Heart left ventricle (tissue), 13 donors: ENCODE measurements around the gene CNGA3.

ENCODE experiments used
- CTCF ChIP-seq, 12 donors: fragments of 200-600 bp; sonication (generic) in 4 of 12; IDR thresholded peaks; one replicate each; pipeline versions ENCODE4 v1.5.0 to v1.8.0; 2018 to 2022; ENCODE audit warnings: antibody characterized with exemption in 12 of 12, mild to moderate bottlenecking in 5 of 12
- POLR2A ChIP-seq, 2 donors: fragments of 450-650 bp; IDR thresholded peaks; one replicate each; pipeline ENCODE4 v1.6.1; 2017; ENCODE audit warnings: antibody characterized with exemption in 2 of 2, mild to moderate bottlenecking in 2 of 2, moderate library complexity in 2 of 2
- donor health status: ischemic (EF 13 %, LVEDD 7.1; RV severe dilation, severe dysfunction).
- donor health status: DM: no; HTN: yes; CAD: no.
- donor health status: DM: no; HTN: no; CAD: no.
- donor health status: ischemic (EF 25% LVEDD 6.9; RV normal size, moderate dysfunction).
- donor health status: ischemic (EF 25% LVEDD 5.7; RV mildly dilated, moderate dysfunction).
- donor health status: ischemic (EF 35%, LVEDD 5.7; RV mildly dilated, moderate dysfunction).
- donor health status: nonischemic (EF 11% LVEDD 7.7; RV severe dilation, severe dysfunction).
- donor health status: DM: yes; HTN: yes; CAD: no.
- donor health status: PGD.
- donor health status: ischemic (EF 29% LVEDD 5.4; RV normal size, mild dysfunction).
- donor health status: nonischemic (EF 23%, LVEDD 6.1; RV moderate dilation, normal function).

- TF ChIP-seq CTCF (IDR thresholded peaks at IDR 0.05) (no peak), POLR2A (IDR thresholded peaks at IDR 0.05) (no peak)
Measured at GRCh38 chr2:98438190-98439133, 92.2 kb downstream of the CNGA3 start.
